Lower lobe of right lung (tissue), 2 donors: Measurements from ENCODE around the gene PAX3. TPM values are rescaled to one million over a fixed set of nuclear protein-coding genes. Genes with fewer than 3 reads are reported as not detected.

ENCODE experiments used
- ATAC-seq, 2 donors: fragments of 200-7000 bp; cut with Tn5 transposase; one replicate each; pipeline ENCODE4 v1.9.1; 2020 to 2022; ENCODE audit warnings: mild to moderate bottlenecking in 2 of 2, moderate library complexity in 2 of 2
- DNase-seq: peaks from one replicate; pipeline ENCODE4 v3.0.0-alpha.2; 2020
- H3K27ac ChIP-seq: fragments of 200-600 bp; one replicate; pipeline ENCODE4 v1.8.0; 2022
- H3K27me3 ChIP-seq: fragments of 200-600 bp; one replicate; pipeline ENCODE4 v1.8.0; 2022; ENCODE audit warnings: low read depth
- H3K36me3 ChIP-seq: fragments of 200-600 bp; one replicate; pipeline ENCODE4 v1.8.0; 2022; ENCODE audit warnings: mild to moderate bottlenecking
- H3K4me1 ChIP-seq: fragments of 200-600 bp; one replicate; pipeline ENCODE4 v1.8.0; 2022
- H3K4me3 ChIP-seq: fragments of 200-600 bp; one replicate; pipeline ENCODE4 v1.8.0; 2022; ENCODE audit warnings: mild to moderate bottlenecking
- H3K9me3 ChIP-seq: fragments of 200-600 bp; one replicate; pipeline ENCODE4 v1.8.0; 2022
- intact Hi-C: fragments of 100-400 bp; cut with DNase I; formaldehyde crosslinking; loops from one replicate; pipeline ENCODE4 v1.11.0; 2022
- long read RNA-seq: library from polyadenylated mRNA; unstranded; transcript quantifications from one replicate; pipeline ENCODE4 v2.0.0, GENCODE V29; 2021
- total RNA-seq: library from RNA; stranded (reverse); fragmentation: NEBNext Ultra II Directional; extraction: Animal tissue kit (Norgen Biotek cat#: 25700); gene quantifications from one replicate; pipeline ENCODE4 v1.2.1, GENCODE V29; 2021
- TF ChIP-seq, protein P1 (sequence below): fragments of 200-600 bp; IDR thresholded peaks from one replicate; pipeline ENCODE4 v1.8.0; 2022; ENCODE audit warnings: antibody characterized with exemption, mild to moderate bottlenecking
- donor health status: DM: no; HTN: yes; CAD: no; lungs with severe emphysema.

PAX3 gene
- not detected for total RNA-seq
- long read RNA-seq: 0 reads

DNA sequence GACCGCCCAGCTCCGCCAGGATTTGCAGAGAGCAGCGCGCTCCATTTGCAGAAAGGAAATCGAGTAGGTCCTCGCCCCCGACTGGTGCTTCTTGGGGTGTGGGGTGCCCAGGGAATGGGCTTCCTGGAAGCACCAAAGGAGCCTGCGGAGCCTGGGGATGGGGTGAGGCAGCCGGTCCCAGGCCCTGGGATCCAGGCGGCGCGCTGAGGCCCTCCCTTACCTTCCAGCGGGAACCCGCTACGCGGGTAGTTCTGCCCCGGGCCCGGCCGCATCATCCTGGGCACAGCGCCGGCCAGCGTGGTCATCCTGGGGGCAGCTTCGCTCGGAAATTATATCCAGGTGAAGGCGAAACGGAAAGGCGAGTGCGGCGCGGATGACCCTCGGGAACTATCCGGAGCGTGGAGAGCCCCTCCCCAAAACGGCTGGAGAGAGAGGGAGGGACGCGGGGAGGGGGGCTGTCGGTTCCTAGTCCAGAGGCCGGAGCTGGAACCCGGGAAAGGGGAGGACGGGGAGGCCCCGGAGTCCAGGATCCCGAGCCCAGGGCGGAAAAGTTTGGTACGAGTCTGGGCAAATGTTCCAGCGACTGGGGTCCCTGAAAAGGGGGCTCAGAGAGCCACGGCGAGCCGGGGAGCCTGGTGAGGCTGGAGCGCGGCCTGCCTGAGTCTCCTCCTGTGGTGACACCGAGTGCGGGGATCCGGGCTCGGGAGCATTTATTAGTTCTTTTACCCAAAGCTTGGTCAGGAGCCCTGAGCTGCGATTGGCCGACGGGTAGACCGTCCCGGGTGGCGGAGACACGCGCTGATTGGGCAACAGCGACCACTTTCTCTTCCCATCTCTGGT lies at the start of gene PAX3:
PAX3 (minus strand) TSS at position 688 of the 840 bp plus-strand sequence; CDS start at position 305, 383 bp downstream.
- peak in 1 of 2 donors; percentile 13 for ATAC-seq
- no peak within 1 kb of the TSS for H3K4me3 ChIP-seq

GRCh38 chr2:222341331-222341730 lies 42.5 kb upstream of the PAX3 start:
- H3K27ac ChIP-seq: no peak overlapping the region
- ATAC-seq: no peak
- no peaks in the 10 kb centered on the region for H3K36me3 ChIP-seq
- intact Hi-C loops: no loop called here
- DNase-seq: no peak
- no peaks in the 10 kb centered on the region for H3K9me3 ChIP-seq
- no peaks in the 10 kb centered on the region for H3K27me3 ChIP-seq
- H3K4me1 ChIP-seq: no peaks in the 10 kb centered on the region
- TF ChIP-seq, protein P1, sequence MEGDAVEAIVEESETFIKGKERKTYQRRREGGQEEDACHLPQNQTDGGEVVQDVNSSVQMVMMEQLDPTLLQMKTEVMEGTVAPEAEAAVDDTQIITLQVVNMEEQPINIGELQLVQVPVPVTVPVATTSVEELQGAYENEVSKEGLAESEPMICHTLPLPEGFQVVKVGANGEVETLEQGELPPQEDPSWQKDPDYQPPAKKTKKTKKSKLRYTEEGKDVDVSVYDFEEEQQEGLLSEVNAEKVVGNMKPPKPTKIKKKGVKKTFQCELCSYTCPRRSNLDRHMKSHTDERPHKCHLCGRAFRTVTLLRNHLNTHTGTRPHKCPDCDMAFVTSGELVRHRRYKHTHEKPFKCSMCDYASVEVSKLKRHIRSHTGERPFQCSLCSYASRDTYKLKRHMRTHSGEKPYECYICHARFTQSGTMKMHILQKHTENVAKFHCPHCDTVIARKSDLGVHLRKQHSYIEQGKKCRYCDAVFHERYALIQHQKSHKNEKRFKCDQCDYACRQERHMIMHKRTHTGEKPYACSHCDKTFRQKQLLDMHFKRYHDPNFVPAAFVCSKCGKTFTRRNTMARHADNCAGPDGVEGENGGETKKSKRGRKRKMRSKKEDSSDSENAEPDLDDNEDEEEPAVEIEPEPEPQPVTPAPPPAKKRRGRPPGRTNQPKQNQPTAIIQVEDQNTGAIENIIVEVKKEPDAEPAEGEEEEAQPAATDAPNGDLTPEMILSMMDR: no peak
- H3K4me3 ChIP-seq: no peak overlapping the region

More for the DNA sequence above, at the start of gene PAX3:
- intact Hi-C loops: no loop called here
- no peak within 1 kb of the TSS for H3K27ac ChIP-seq
- TF ChIP-seq, protein P1: no peak
- no peaks in the 10 kb centered on the region for H3K9me3 ChIP-seq
- peaks cover 100% of the 10 kb centered on the region for H3K27me3 ChIP-seq
- peaks cover 51% of the 10 kb centered on the region for H3K4me1 ChIP-seq
- H3K36me3 ChIP-seq: no peaks in the 10 kb centered on the region
- no peak for DNase-seq

- Histone ChIP-seq H3K27ac (no peak overlapping the region), H3K4me3 (no peak overlapping the region), H3K9me3 (peaks cover 5% of the 10 kb centered on the region), H3K4me1 (no peaks in the 10 kb centered on the region), H3K27me3 (no peaks in the 10 kb centered on the region), H3K36me3 (no peaks in the 10 kb centered on the region)
- intact Hi-C loops: no loop called here
- DNase-seq (no peak), ATAC-seq (no peak)
- TF ChIP-seq, protein P1: no peak
These were observed 39.6 kb upstream of the PAX3 start for GRCh38 chr2:222338374-222338773.

DNA sequence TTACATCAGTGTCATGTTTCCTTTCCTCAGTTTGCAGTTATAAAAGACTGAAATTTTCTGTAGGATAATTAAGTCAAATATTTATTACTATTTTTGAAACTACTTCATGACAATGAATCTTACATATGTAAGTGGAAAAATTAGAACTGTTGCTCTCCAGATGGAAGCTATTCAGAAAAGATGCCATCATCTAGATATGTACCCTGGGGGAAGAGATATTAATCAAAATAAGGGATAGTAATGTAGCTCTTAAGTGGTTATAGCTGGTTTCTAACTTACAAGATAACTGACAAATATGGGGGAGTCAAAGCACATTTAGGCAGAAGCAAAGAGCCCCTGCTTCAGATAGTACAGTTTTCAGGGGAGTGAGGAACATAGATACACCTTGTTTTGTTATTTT lies 38.1 kb upstream of the PAX3 start:
- Histone ChIP-seq H3K27ac (no peak overlapping the region), H3K27me3 (no peaks in the 10 kb centered on the region), H3K9me3 (peaks cover 5% of the 10 kb centered on the region), H3K4me3 (no peak overlapping the region), H3K4me1 (no peaks in the 10 kb centered on the region), H3K36me3 (no peaks in the 10 kb centered on the region)
- ATAC-seq: no peak
- no peak for DNase-seq
- intact Hi-C loops: no loop called here
- TF ChIP-seq, protein P1: no peak

DNA sequence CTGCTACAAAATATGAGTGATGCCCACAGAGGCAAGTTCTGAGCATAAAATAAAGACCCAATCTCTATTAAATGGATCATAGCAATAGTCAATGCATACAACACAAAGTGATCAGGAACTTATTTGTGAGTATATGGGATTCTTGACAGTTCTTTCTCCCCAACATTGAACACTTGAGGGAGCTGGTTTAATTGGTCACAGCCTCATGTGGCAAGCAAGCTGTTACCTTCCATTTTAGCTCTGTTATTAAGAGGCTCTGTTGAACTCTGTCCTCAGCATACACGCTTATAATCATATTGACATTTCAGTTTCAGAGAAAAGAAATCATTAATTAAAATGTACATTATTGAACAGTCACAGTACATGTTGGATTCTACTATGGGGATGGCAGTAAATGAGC lies 37.6 kb upstream of the PAX3 start:
- Histone ChIP-seq H3K36me3 (no peaks in the 10 kb centered on the region), H3K27ac (no peak overlapping the region), H3K4me3 (no peak overlapping the region), H3K27me3 (no peaks in the 10 kb centered on the region), H3K4me1 (no peaks in the 10 kb centered on the region), H3K9me3 (peaks cover 5% of the 10 kb centered on the region)
- ATAC-seq (no peak), DNase-seq (no peak)
- intact Hi-C loops: no loop called here
- TF ChIP-seq, protein P1: no peak
